ENCODE data around the gene JMJD1C.

JMJD1C gene

DNA sequence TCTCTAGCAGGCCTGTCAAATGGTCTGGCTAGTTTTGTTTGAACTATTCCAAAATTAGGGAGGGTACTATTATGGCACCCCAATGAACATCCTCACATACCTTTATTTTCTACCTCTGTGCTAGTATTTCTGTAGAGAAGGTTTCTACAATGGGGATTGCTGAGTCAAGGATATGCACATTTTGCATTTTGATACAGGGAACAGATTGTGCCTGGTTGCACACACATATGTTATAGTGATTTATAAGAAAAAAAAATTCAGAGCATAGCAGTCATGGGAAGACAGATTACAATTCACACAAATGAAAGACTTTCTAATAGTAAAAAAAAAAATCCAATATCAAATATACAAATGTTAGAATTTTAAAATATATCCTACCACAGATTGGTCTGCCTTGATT is 346.7 kb downstream of the JMJD1C start:
- FAIRE-seq = no peak

Measured in colon (tissue), 2 donors.